ENCODE measurements around the gene PADI1.

PADI1 gene

GRCh38 chr1:17272066-17272465 lies 67.1 kb downstream of the PADI1 start:
- DNase-seq (ENCODE audit: low read depth): no peak

GRCh38 chr1:17272646-17273045 lies 67.7 kb downstream of the PADI1 start:
- DNase-seq (ENCODE audit: low read depth): no peak

- DNase-seq (ENCODE audit: low read depth): no peak
Measured at GRCh38 chr1:17273096-17273495, 68.2 kb downstream of the PADI1 start.

- no peak for DNase-seq (ENCODE audit: low read depth)
Measured at GRCh38 chr1:17274186-17275170, 69.5 kb downstream of the PADI1 start.

GRCh38 chr1:17276568-17276967 lies 71.6 kb downstream of the PADI1 start:
- DNase-seq (ENCODE audit: low read depth): no peak

- DNase-seq (ENCODE audit: low read depth): no peak
Measured at GRCh38 chr1:17277511-17278159, 72.7 kb downstream of the PADI1 start.

- DNase-seq (ENCODE audit: low read depth): no peak
Measured at GRCh38 chr1:17278996-17279830, 74.3 kb downstream of the PADI1 start.

- no peak for DNase-seq (ENCODE audit: low read depth)
Measured at GRCh38 chr1:17280436-17280835, 75.5 kb downstream of the PADI1 start.

- DNase-seq (ENCODE audit: low read depth): no peak
Measured at GRCh38 chr1:17280894-17281293, 76.0 kb downstream of the PADI1 start.

- no peak for DNase-seq (ENCODE audit: low read depth)
Measured at GRCh38 chr1:17281775-17282181, 76.8 kb downstream of the PADI1 start.

GRCh38 chr1:17282836-17283235 lies 77.9 kb downstream of the PADI1 start:
- DNase-seq (ENCODE audit: low read depth): no peak

- DNase-seq (ENCODE audit: low read depth): no peak
Measured at GRCh38 chr1:17286646-17287045, 81.7 kb downstream of the PADI1 start.

- DNase-seq (ENCODE audit: low read depth): peak; percentile 68
Measured at GRCh38 chr1:17287130-17287776, 82.3 kb downstream of the PADI1 start.

- DNase-seq (ENCODE audit: low read depth): peak; percentile 5
Measured at GRCh38 chr1:17289721-17290120, 84.8 kb downstream of the PADI1 start.

GRCh38 chr1:17290553-17290952 lies 85.6 kb downstream of the PADI1 start:
- DNase-seq (ENCODE audit: low read depth): no peak

- no peak for DNase-seq (ENCODE audit: low read depth)
Measured at GRCh38 chr1:17292299-17293160, 87.6 kb downstream of the PADI1 start.

- DNase-seq (ENCODE audit: low read depth): no peak
Measured at GRCh38 chr1:17293681-17294425, 88.9 kb downstream of the PADI1 start.

GRCh38 chr1:17295292-17295691 lies 90.4 kb downstream of the PADI1 start:
- DNase-seq (ENCODE audit: low read depth): no peak

All from HS-5 (cell line).